WTC11 (cell line): ENCODE results near the gene TDRD3.

Source experiments
- CTCF ChIP-seq: fragments of 200-600 bp; IDR thresholded peaks from 2 replicates; pipeline ENCODE4 v1.8.0; 2022; ENCODE audit warnings: antibody characterized with exemption
- NR1H2 ChIP-seq: sonication (generic); formaldehyde crosslinking; IDR thresholded peaks from 2 replicates; pipeline ENCODE4 v1.9.0; 2021; ENCODE audit warnings: mild to moderate bottlenecking, moderate library complexity, missing genetic modification reagents

GRCh38 chr13:60351326-60351725, 45.7 kb upstream of the TDRD3 start:
- TF ChIP-seq NR1H2 (CRISPR knock-in tag) (no peak), CTCF (no peak)
